Measurements from ENCODE around the gene CDH6.

The CDH6 gene

DNA sequence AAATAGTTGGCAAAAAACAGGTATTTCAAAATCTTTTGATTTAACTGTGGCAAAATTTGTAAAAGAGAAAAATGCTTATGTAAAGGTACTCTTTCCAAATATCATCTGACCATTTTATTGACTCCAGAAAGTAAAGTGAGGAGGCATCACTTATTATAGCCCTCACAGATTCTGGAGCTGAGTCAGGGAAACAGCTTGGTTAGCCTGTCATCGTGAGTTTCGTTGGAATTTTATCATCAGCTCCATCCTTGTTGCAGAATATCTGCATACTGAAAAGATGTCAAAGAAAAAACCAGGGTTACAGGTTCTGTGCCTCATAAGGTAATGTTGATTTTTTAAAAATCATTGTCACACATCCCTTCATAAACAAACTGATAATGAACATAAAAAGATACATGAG, 74.8 kb downstream of the CDH6 start:
- Histone ChIP-seq H3F3A (ENCODE audit: insufficient read depth) (no peaks in the 10 kb centered on the region), H3K9ac (ENCODE audit: low read length) (no peak overlapping the region), H3K79me2 (ENCODE audit: insufficient read depth, low read length) (no peaks in the 10 kb centered on the region), H4K20me1 (ENCODE audit: low read depth, low read length) (no peaks in the 10 kb centered on the region), H3K4me2 (ENCODE audit: low read depth, low read length, poor library complexity, severe bottlenecking) (no peak overlapping the region), H3K27me3 (ENCODE audit: low read length) (no peaks in the 10 kb centered on the region), H2AFZ (ENCODE audit: low read depth, low read length, severe bottlenecking) (no peak overlapping the region), H3K9me3 (ENCODE audit: insufficient read depth, low read length) (no peaks in the 10 kb centered on the region), H3K4me3 (ENCODE audit: insufficient read depth, low read length, poor library complexity, severe bottlenecking) (no peak overlapping the region), H3K9me2 (replicated peaks; ENCODE audit: insufficient read depth, low read length) (no peaks in the 10 kb centered on the region), H3K36me3 (ENCODE audit: low read length) (no peaks in the 10 kb centered on the region), H3K27ac (ENCODE audit: low read depth, low read length) (no peak overlapping the region)
- TF ChIP-seq, protein P1, sequence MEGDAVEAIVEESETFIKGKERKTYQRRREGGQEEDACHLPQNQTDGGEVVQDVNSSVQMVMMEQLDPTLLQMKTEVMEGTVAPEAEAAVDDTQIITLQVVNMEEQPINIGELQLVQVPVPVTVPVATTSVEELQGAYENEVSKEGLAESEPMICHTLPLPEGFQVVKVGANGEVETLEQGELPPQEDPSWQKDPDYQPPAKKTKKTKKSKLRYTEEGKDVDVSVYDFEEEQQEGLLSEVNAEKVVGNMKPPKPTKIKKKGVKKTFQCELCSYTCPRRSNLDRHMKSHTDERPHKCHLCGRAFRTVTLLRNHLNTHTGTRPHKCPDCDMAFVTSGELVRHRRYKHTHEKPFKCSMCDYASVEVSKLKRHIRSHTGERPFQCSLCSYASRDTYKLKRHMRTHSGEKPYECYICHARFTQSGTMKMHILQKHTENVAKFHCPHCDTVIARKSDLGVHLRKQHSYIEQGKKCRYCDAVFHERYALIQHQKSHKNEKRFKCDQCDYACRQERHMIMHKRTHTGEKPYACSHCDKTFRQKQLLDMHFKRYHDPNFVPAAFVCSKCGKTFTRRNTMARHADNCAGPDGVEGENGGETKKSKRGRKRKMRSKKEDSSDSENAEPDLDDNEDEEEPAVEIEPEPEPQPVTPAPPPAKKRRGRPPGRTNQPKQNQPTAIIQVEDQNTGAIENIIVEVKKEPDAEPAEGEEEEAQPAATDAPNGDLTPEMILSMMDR (IDR thresholded peaks at IDR 0.05; ENCODE audit: insufficient read depth, low read length, poor library complexity, severe bottlenecking), result no peak
- TF ChIP-seq EZH2phosphoT487 (conservative IDR thresholded peaks at IDR 0.05; ENCODE audit: low read length), result no peak

DNA sequence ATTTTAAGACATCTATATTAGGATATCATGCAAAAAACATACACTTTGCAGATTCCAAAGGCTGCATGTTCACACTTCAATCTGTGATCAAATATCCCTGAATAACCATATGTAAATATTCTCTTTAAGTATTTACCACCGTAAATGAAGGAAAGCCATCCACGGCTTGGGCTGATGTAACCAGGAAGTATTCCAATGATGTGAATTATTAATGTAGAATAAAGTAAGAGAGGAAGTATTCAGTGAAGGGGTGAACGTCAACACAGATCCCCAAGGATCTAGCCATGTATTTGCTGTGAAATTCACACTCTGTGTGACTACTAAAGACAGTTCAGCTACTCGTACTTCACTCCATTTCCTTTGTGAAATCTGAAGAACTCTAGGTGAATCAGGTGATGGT, 75.2 kb downstream of the CDH6 start:
- no peak overlapping the region for H3K4me3 ChIP-seq (ENCODE audit: insufficient read depth, low read length, poor library complexity, severe bottlenecking)
- H3K27ac ChIP-seq (ENCODE audit: low read depth, low read length), result no peak overlapping the region
- H3K79me2 ChIP-seq (ENCODE audit: insufficient read depth, low read length), result no peaks in the 10 kb centered on the region
- H3K36me3 ChIP-seq (ENCODE audit: low read length), result no peaks in the 10 kb centered on the region
- no peak overlapping the region for H2AFZ ChIP-seq (ENCODE audit: low read depth, low read length, severe bottlenecking)
- H3K9ac ChIP-seq (ENCODE audit: low read length), result no peak overlapping the region
- H3F3A ChIP-seq (ENCODE audit: insufficient read depth), result no peaks in the 10 kb centered on the region
- H3K4me2 ChIP-seq (ENCODE audit: low read depth, low read length, poor library complexity, severe bottlenecking), result no peak overlapping the region
- H3K9me3 ChIP-seq (ENCODE audit: insufficient read depth, low read length), result no peaks in the 10 kb centered on the region
- H3K9me2 ChIP-seq (replicated peaks; ENCODE audit: insufficient read depth, low read length), result no peaks in the 10 kb centered on the region
- H3K27me3 ChIP-seq (ENCODE audit: low read length), result no peaks in the 10 kb centered on the region
- no peak for TF ChIP-seq EZH2phosphoT487 (conservative IDR thresholded peaks at IDR 0.05; ENCODE audit: low read length)
- TF ChIP-seq, protein P1 (IDR thresholded peaks at IDR 0.05; ENCODE audit: insufficient read depth, low read length, poor library complexity, severe bottlenecking), result no peak
- no peaks in the 10 kb centered on the region for H4K20me1 ChIP-seq (ENCODE audit: low read depth, low read length)

DNA sequence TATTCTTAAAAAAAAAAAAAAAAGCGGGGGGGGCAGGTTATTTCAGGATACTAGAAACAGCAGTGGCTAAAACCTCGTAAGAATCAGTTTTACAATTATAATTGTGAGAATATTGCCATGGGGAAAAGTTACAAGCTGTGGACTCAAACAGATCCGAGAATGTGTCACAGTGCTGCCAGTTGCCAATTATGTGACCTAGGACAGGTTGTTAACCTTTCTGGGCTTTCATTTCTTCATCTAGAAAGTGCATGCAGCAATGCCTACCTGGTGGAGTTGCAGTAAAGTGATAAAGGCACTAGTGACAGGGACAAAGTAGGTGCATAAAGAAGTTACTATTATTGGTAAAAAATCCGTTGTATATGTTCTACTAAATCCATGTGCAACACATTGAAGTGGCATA, 75.8 kb downstream of the CDH6 start:
- Histone ChIP-seq H3K36me3 (ENCODE audit: low read length) (no peaks in the 10 kb centered on the region), H3K9ac (ENCODE audit: low read length) (no peak overlapping the region), H3K27me3 (ENCODE audit: low read length) (no peaks in the 10 kb centered on the region), H3K9me3 (ENCODE audit: insufficient read depth, low read length) (no peaks in the 10 kb centered on the region), H4K20me1 (ENCODE audit: low read depth, low read length) (no peaks in the 10 kb centered on the region), H3K27ac (ENCODE audit: low read depth, low read length) (no peak overlapping the region), H3K4me2 (ENCODE audit: low read depth, low read length, poor library complexity, severe bottlenecking) (no peak overlapping the region), H3K9me2 (replicated peaks; ENCODE audit: insufficient read depth, low read length) (no peaks in the 10 kb centered on the region), H3K79me2 (ENCODE audit: insufficient read depth, low read length) (no peaks in the 10 kb centered on the region), H3K4me3 (ENCODE audit: insufficient read depth, low read length, poor library complexity, severe bottlenecking) (no peak overlapping the region), H2AFZ (ENCODE audit: low read depth, low read length, severe bottlenecking) (no peak overlapping the region), H3F3A (ENCODE audit: insufficient read depth) (no peaks in the 10 kb centered on the region)
- TF ChIP-seq, protein P1 (IDR thresholded peaks at IDR 0.05; ENCODE audit: insufficient read depth, low read length, poor library complexity, severe bottlenecking), result no peak
- no peak for TF ChIP-seq EZH2phosphoT487 (conservative IDR thresholded peaks at IDR 0.05; ENCODE audit: low read length)

All from SU-DHL-6 (cell line).